HCT116 (cell line): ENCODE results near the gene LNP1.

Source experiments
- CTCF ChIP-seq, 3 experiments: fragments of 200-600 bp in 1 of 3; sonication (generic) in 1 of 3; IDR thresholded peaks in 2 of 3; conservative IDR thresholded peaks in 1 of 3; 2 replicates each; pipeline ENCODE4 v1.5.1; 2012 to 2017; ENCODE audit warnings: low read depth in 2 of 3, low read length in 2 of 3, antibody characterized with exemption in 1 of 3, borderline replicate concordance in 1 of 3, control low read depth in 1 of 3, mild to moderate bottlenecking in 1 of 3, mixed read lengths in 1 of 3, mixed run types in 1 of 3, moderate library complexity in 1 of 3; ENCODE audit not compliant: insufficient read depth in 1 of 3
- JUND ChIP-seq: IDR thresholded peaks from 2 replicates; pipeline ENCODE4 v1.6.1; 2012
- MAX ChIP-seq: IDR thresholded peaks from 2 replicates; pipeline ENCODE4 v1.6.1; 2012
- POLR2A ChIP-seq: IDR thresholded peaks from 2 replicates; pipeline ENCODE4 v1.7.0; 2011; ENCODE audit warnings: borderline replicate concordance; ENCODE audit not compliant: insufficient read depth, insufficient read length; ENCODE audit errors: extremely low read depth
- POLR2AphosphoS5 ChIP-seq: IDR thresholded peaks from 2 replicates; pipeline ENCODE4 v1.6.1; 2011; ENCODE audit warnings: mild to moderate bottlenecking, low read depth, low read length, moderate library complexity
- RAD21 ChIP-seq: IDR thresholded peaks from 2 replicates; pipeline ENCODE4 v1.6.1; 2012; ENCODE audit warnings: low read depth, mild to moderate bottlenecking
- ZBTB33 ChIP-seq: IDR thresholded peaks from 2 replicates; pipeline ENCODE4 v1.6.1; 2011; ENCODE audit warnings: mild to moderate bottlenecking, low read length, moderate library complexity; ENCODE audit not compliant: insufficient replicate concordance; ENCODE audit errors: extremely low read depth
- ZFX ChIP-seq: fragments of 450-650 bp; IDR thresholded peaks from 2 replicates; pipeline ENCODE4 v1.6.1; 2017

GRCh38 chr3:100361897-100362296 lies 39.4 kb upstream of the LNP1 start:
- TF ChIP-seq CTCF (IDR thresholded peaks at IDR 0.05 in 2 of 3, conservative IDR thresholded peaks at IDR 0.05 in 1 of 3; ENCODE audit: borderline replicate concordance in 1 of 3, insufficient read depth in 1 of 3, low read depth in 2 of 3, low read length in 2 of 3) (no peak), RAD21 (no peak), POLR2AphosphoS5 (no peak), ZFX (no peak), MAX (no peak), POLR2A (no peak), JUND (no peak), ZBTB33 (no peak)
